Non-pigmented ciliary epithelial cell (primary cell): ENCODE data around the gene BARX2.

ENCODE experiments used
- DNase-seq: peaks from one replicate; pipeline ENCODE4 v3.0.0-alpha.2; 2010; ENCODE audit warnings: low read depth

The BARX2 gene

GRCh38 chr11:129440028-129440713 is 64.5 kb downstream of the BARX2 start:
- DNase-seq = no peak

DNA sequence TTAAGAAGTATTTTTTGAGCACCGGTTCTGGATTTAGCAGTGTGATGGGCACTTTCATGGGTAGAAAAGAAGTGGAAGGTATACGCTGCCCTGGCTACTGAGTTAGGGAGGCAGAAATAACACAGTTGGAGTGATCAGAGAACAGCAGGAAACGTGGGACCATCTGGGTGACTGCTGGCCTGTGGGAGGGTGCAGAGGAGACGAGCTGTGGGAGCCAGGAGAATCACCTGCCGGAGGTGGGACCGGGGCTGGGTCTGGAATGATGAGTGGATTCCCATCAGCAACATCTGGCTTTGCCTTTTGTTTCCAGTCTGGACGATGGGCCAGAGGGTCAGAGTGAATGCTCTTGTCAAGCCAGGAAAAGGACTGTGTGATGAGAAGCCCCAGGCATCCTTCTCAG is 66.5 kb downstream of the BARX2 start:
- no peak for DNase-seq

- DNase-seq = no peak
These were observed 67.6 kb downstream of the BARX2 start for GRCh38 chr11:129443276-129443675.

DNA sequence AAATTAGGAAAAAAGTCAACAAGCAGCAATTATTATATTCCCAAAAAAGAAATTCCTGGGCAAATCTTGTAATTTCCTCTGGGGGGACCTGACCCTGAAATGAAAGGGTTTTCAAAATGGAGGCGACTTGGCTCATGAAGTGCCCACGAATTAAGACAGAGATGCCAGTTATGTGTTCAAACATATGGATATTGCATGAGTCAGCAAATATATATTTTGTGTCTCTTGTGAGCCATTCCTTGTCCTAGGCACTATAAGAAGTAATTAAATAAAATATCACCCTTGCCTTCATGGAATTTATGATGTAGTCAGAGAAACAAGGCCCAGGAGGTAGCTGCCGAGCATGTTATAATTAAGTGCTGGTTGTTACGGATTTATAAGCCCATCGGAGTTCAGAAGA is 68.6 kb downstream of the BARX2 start:
- DNase-seq = no peak

GRCh38 chr11:129445226-129445625 is 69.6 kb downstream of the BARX2 start:
- no peak for DNase-seq

GRCh38 chr11:129446572-129446971 is 70.9 kb downstream of the BARX2 start:
- no peak for DNase-seq

DNA sequence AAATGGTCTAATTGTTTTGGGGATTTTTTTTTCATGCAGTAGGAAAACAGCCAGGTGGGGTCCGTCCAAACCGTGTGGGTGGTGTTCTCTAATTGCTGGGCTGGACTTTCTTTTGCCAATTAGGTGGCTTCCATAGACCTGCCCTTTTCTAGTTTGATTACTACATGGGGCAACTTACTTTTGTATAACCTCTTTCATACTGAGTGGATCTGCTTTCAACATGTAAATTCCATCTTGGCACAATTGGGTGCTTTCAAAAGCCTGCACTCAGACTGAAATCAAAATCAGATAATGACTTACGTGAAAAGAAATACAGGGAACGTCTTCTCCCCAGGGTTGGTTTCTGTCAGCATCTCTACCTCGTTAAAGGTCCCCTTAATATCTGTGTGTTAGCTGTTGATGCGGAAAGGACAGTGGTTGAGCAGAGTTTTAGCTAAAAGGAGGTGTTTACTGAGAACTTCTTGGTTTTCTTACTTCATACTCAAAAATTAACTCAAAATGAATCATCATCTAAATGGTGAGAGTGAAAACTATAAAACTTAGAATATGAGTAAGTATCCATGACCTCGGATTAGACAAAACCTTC is 72.1 kb downstream of the BARX2 start:
- DNase-seq = no peak

DNA sequence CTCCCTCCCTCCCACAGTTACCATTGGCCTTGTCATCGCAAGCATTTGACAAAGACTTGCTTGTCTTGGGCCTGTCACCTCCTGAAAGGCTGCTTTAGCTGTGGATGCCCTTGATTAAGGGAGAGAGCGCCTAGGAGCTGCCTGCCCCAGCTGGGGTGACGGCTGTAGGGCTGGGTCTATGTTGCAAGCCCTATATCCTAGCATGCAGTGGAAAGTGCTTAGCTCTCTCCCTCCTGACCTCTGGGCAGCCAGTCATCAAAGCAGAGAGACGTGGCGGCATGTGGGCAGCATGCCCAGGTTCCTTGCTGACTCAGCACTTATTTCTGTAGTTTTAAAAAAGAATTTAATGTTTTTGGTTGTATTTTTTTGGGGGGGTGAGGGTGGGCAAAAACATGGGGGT is 75.9 kb downstream of the BARX2 start:
- no peak for DNase-seq

- DNase-seq = no peak
These were observed 77.7 kb downstream of the BARX2 start for GRCh38 chr11:129453293-129453721.

DNA sequence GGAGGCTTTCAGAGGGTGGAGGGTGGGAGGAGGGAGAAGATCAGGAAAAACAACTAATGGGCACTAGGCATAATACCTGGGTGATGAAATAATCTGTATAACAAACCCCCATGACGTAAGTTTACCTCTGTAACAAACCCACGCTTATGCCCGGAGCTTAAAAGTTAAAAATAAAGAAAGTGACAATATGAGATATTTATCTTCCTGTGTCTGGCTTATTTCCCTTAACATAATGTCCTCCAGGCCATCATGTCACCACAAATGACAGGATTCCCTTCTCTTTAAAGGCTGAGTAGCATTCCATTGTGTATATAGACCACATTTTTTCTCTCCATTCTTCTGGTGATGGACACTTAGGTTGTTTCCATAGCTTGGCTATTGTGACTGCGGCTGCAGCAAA is 79.5 kb downstream of the BARX2 start:
- no peak for DNase-seq

- DNase-seq = no peak
These were observed 80.4 kb downstream of the BARX2 start for GRCh38 chr11:129455756-129456655.

GRCh38 chr11:129457321-129457720 is 81.7 kb downstream of the BARX2 start:
- no peak for DNase-seq

- DNase-seq = no peak
These were observed 82.6 kb downstream of the BARX2 start for GRCh38 chr11:129458278-129458677.

GRCh38 chr11:129458756-129459535 is 83.3 kb downstream of the BARX2 start:
- DNase-seq = no peak

GRCh38 chr11:129460714-129461113 is 85.1 kb downstream of the BARX2 start:
- DNase-seq = no peak

DNA sequence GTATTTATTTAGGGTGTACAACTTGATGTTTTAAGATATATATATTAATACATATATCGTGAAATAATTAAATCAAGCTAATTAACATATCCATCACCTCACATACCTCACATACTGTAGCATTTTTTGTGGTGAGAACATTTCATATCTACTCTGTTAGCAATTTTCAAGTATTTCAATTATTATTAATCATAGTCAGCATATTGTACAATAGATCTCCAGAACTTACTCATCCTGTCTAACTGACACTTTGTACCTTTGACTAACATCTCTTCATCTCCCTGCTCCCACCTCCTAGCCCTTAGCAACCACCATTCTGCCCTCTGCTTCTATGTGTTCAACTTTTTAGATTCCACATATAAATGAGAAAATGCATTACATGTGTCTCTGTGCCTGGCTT is 108.4 kb downstream of the BARX2 start:
- DNase-seq = no peak

- DNase-seq = no peak
These were observed 113.6 kb downstream of the BARX2 start for GRCh38 chr11:129489249-129489648.

GRCh38 chr11:129490004-129490403 is 114.4 kb downstream of the BARX2 start:
- no peak for DNase-seq

- no peak for DNase-seq
These were observed 118.1 kb downstream of the BARX2 start for GRCh38 chr11:129493746-129494145.
